Esophagus muscularis mucosa (tissue), 4 donors: ENCODE results near the gene CROCC. TPM values are rescaled to one million over a fixed set of nuclear protein-coding genes. Genes with fewer than 3 reads are reported as not detected.

ENCODE experiments used
- DNase-seq: peaks from one replicate; pipeline ENCODE4 v3.0.0-alpha.2; 2017; ENCODE audit errors: extremely low spot score
- H3K27ac ChIP-seq, 4 donors: fragments of 200-600 bp; sonication (generic); replicated peaks in 1 of 4; 1 replicate in 3 of 4; 2 replicates in 1 of 4; pipeline ENCODE4 v1.5.1; 2016 to 2019; ENCODE audit warnings: mild to moderate bottlenecking in 1 of 4
- H3K27me3 ChIP-seq, 4 donors: fragments of 200-600 bp; sonication (generic); one replicate each; pipeline versions ENCODE4 v1.5.1 to v1.6.0; 2016 to 2019
- H3K36me3 ChIP-seq, 4 donors: fragments of 200-600 bp; sonication (generic); one replicate each; pipeline ENCODE4 v1.5.1; 2016 to 2019
- H3K4me1 ChIP-seq, 4 donors: fragments of 200-600 bp; sonication (generic); one replicate each; pipeline ENCODE4 v1.5.1; 2016 to 2019
- H3K4me3 ChIP-seq, 4 donors: fragments of 200-600 bp; sonication (generic); 1 replicate in 2 of 4; 2 replicates in 2 of 4; pipeline ENCODE4 v1.5.1; 2016 to 2019; ENCODE audit warnings: mild to moderate bottlenecking in 4 of 4, moderate library complexity in 1 of 4
- H3K9me3 ChIP-seq, 4 donors: fragments of 200-600 bp; sonication (generic); 1 replicate in 3 of 4; 2 replicates in 1 of 4; pipeline ENCODE4 v1.5.1; 2016 to 2019
- CTCF ChIP-seq, 3 experiments: fragments of 200-600 bp in 2 of 3; fragments of 450-650 bp in 1 of 3; sonication (generic) in 2 of 3; IDR thresholded peaks; one replicate each; pipeline ENCODE4 v1.5.1; 2017 to 2019; ENCODE audit warnings: antibody characterized with exemption in 3 of 3, mild to moderate bottlenecking in 2 of 3, moderate library complexity in 1 of 3
- EP300 ChIP-seq: sonication (generic); formaldehyde crosslinking; IDR thresholded peaks from one replicate; pipeline ENCODE4 v1.6.1; 2017; ENCODE audit warnings: antibody characterized with exemption
- POLR2A ChIP-seq: fragments of 450-650 bp; IDR thresholded peaks from one replicate; pipeline ENCODE4 v1.6.1; 2017; ENCODE audit warnings: antibody characterized with exemption, moderate library complexity, mild to moderate bottlenecking, low read depth
- POLR2AphosphoS5 ChIP-seq, 2 donors: sonication (generic); formaldehyde crosslinking; IDR thresholded peaks; one replicate each; pipeline ENCODE4 v1.6.1; 2017; ENCODE audit warnings: antibody characterized with exemption in 2 of 2
- WGBS: methylation state at CpG from one replicate; pipeline ENCODE4 v1.1.5; 2018; 5-methylcytosine and 5-hydroxymethylcytosine counted together
- intact Hi-C: fragments of 100-400 bp; cut with DNase I; formaldehyde crosslinking; loops from one replicate; pipeline ENCODE4 v1.15.1; 2023
- total RNA-seq, 4 donors: library from RNA; depleted of rRNA; stranded (reverse); fragments of >200 nt; gene quantifications; one replicate each; pipeline versions ENCODE4 v1.1.0 to v1.2.1, GENCODE V29; 2016

CROCC gene
- total RNA-seq, 4 donors from 2014 or later, result 17.6 to 36.3 (median 23.0) TPM

- WGBS, result 57% methylated on average over 7 of the region's 9 CpGs
- Histone ChIP-seq H3K36me3 (peaks cover 4 to 10% (median 5%) of the 10 kb centered on the region in 4 donors), H3K4me1 (peaks cover 27 to 30% (median 29%) of the 10 kb centered on the region in 4 donors), H3K27me3 (no peaks in the 10 kb centered on the region), H3K4me3 (no peak overlapping the region), H3K27ac (no peak overlapping the region), H3K9me3 (no peaks in the 10 kb centered on the region)
- intact Hi-C loops, result loop anchor here (5.0 kb wide), 1 partner anchor 34 kb away; no protein-coding TSS in a partner anchor
- no peak for DNase-seq
- TF ChIP-seq POLR2A (no peak), POLR2AphosphoS5 (IDR thresholded peaks at IDR 0.05) (no peak), CTCF (IDR thresholded peaks at IDR 0.05) (no peak), EP300 (no peak)
Observed at GRCh38 chr1:17012775-17013490, 91.2 kb downstream of the CROCC start.

GRCh38 chr1:17013491-17014320 is 92.0 kb downstream of the CROCC start:
- Histone ChIP-seq H3K27ac (no peak overlapping the region), H3K27me3 (no peaks in the 10 kb centered on the region), H3K36me3 (peaks cover 12 to 18% (median 13%) of the 10 kb centered on the region in 4 donors), H3K4me1 (peaks cover 27 to 30% (median 29%) of the 10 kb centered on the region in 4 donors), H3K9me3 (no peaks in the 10 kb centered on the region), H3K4me3 (no peak overlapping the region)
- TF ChIP-seq EP300 (no peak), CTCF (IDR thresholded peaks at IDR 0.05) (no peak), POLR2AphosphoS5 (IDR thresholded peaks at IDR 0.05) (no peak), POLR2A (no peak)
- WGBS, result 80% methylated on average over 13 of the region's 13 CpGs
- intact Hi-C loops, result loop anchor here (5.0 kb wide), 1 partner anchor 34 kb away; no protein-coding TSS in a partner anchor
- no peak for DNase-seq

GRCh38 chr1:17014671-17015567 is 93.2 kb downstream of the CROCC start:
- Histone ChIP-seq H3K4me1 (peaks cover 21 to 23% (median 22%) of the 10 kb centered on the region in 4 donors), H3K36me3 (peaks cover 24 to 30% (median 25%) of the 10 kb centered on the region in 4 donors), H3K9me3 (no peaks in the 10 kb centered on the region), H3K27me3 (no peaks in the 10 kb centered on the region), H3K27ac (no peak overlapping the region), H3K4me3 (no peak overlapping the region)
- no peak for DNase-seq
- 62% methylated on average over 10 of the region's 10 CpGs for WGBS
- intact Hi-C loops, result loop anchor here (5.0 kb wide), 1 partner anchor 32 kb away; no protein-coding TSS in a partner anchor
- TF ChIP-seq EP300 (no peak), POLR2AphosphoS5 (IDR thresholded peaks at IDR 0.05) (no peak), CTCF (IDR thresholded peaks at IDR 0.05) (no peak), POLR2A (no peak)

- H3K27me3 ChIP-seq, result no peaks in the 10 kb centered on the region
- peaks cover 37 to 44% (median 38%) of the 10 kb centered on the region in 4 donors for H3K36me3 ChIP-seq
- no peaks in the 10 kb centered on the region for H3K9me3 ChIP-seq
- WGBS, result 67% methylated on average over 5 of the region's 5 CpGs
- H3K27ac ChIP-seq, result no peak overlapping the region
- H3K4me3 ChIP-seq, result no peak overlapping the region
- H3K4me1 ChIP-seq, result peaks cover 8 to 10% (median 9%) of the 10 kb centered on the region in 4 donors
- TF ChIP-seq POLR2AphosphoS5 (IDR thresholded peaks at IDR 0.05) (no peak), CTCF (IDR thresholded peaks at IDR 0.05) (no peak), POLR2A (no peak)
- intact Hi-C loops, result no loop called here
- no peak for DNase-seq
Observed at GRCh38 chr1:17016317-17016661, 94.6 kb downstream of the CROCC start.
